GM21717 (cell line): ENCODE data around the gene SRSF10.
"Not testable (repeated sequence)": the region's sequence is repeated elsewhere in the genome, so short reads cannot be mapped to it uniquely, and the experiment has no call there.

Experiments used
- ATAC-seq: cut with Tn5 transposase; IDR thresholded peaks from one replicate; pipeline ENCODE4 v1.9.1; 2021; ENCODE audit warnings: mild to moderate bottlenecking, moderate library complexity; ENCODE audit not compliant: unreplicated experiment

Gene SRSF10

DNA sequence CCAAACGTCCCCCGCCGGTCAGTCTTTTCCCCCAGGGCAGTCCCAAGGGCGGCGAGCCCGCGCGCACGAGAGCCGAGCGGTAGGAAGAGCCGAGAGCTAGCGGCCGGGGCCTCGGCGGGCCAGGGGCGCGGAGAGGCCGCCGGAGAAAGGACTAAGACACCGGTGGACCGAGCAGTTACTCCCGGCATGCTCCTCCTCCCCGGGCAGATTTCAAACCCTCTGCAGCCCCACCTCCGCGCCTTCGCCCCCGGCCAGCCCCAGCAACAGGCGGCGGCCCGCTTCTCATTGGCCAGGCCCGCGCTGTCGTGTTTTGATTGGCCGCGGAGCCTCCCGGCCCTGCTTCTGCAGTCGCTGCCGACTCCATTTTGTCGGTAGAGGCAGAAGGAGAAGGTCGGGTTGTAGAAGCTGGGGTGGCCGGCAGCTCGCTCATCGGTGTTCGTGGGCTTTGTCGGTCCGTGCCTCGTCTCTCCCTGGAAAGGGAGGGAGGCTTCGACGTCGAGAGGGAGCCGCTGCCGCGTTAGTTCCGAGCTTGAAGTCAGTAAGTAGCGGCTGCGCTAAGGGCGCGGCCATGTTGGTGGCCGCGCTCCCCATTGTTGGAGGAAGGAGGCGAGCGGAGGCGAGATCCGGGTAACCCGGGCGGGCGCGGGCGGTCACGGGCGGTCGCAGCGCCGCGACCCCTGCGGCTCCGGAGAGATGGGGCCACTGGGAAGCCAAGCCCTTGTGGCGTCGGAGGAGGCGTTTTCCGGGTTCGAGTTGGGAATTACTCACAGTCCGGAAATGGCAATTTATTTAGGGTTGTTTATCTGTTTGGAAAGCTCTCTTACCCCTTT is 20.5 kb downstream of the SRSF10 start, which contains the start of gene PNRC2:
Gene PNRC2 (plus strand): TSS at position 368 of the 830 bp plus-strand sequence. CDS start 1,630 bp downstream, outside the sequence.
- peak; percentile 70 for ATAC-seq

DNA sequence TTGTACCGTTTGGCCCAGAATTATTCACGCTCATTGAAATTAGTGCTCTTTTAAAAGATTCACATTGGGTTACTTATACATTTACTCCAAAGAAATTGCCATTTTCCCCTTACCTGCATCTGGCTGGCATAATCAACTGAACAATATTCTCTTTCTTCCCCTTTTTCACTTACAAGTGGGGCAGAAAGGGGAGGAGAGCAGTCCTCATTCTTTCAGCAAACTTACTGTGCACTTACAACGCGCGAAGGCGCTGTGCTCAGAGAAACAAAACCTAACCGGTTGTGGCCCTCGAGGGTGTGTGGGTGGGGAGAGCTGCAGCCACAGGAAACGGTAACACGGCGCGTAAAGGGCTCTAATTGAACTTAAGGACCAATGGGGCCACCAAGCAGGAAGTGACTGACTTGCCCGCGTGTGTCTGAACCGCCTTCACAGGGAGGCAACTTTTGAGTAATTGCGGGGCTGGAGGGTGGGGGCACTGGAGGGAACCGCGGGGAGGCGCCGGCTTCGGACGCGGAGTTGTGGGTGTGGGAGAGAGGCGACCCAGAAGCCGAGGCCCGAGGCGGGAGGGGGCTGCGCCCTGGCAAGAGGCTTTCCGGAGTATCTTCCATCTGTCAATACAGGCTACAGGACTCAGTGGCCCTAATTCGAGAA is 21.2 kb downstream of the SRSF10 start:
- peak; percentile 46 for ATAC-seq

DNA sequence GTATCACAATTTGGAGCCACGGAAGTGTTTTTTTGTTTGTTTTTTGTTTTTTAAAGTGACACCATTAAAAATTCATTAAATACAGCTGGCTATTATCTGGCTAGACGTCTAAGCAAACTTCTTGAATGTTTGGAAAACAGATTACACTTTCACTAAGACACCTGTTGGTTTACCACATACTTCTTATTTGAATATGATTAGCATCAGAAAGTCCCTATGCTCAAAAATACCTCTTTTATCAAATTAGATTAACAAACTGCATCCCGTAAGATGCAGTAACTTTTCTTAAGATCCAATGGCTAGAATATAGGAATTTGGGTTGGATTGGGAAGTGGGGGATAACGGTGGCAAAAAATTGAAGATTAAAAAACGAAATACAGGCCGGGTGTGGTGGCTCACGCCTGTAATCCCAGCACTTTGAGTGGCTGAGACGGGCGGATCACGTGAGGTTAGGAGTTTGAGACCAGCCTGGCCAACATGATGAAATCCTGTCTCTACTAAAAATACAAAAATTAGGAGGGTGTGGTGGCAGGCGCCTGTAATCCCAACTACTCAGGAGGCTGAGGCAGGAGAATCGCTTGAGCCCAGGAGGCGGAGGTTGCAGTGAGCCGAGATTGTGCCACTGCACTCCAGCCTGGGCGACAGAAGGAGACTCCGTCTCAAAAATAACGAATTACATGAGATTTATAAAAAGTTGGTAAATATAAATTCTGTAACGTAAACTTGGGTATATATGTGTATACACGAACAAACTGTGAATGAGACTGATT is 21.9 kb downstream of the SRSF10 start:
- not testable (repeated sequence) for ATAC-seq

DNA sequence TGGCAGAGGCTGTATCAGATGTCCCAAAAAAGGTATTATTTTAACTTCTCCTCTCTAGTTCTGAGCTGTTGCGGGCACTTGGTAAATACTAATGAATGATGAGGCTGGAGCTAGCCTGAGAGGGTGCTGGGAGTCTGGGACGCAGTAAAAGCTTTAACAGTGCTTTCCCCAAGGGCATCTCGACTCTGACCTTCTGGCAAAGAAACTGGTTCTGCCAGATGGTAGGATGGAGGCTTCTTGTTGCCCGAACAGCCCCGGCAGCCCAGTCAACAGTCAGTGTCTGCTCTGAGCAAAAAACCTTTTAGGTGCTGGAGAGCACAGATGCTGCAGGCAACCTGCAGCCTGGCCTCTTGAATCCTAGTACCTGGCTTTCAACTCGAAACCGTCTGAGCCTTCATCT is 23.0 kb downstream of the SRSF10 start:
- no peak for ATAC-seq

DNA sequence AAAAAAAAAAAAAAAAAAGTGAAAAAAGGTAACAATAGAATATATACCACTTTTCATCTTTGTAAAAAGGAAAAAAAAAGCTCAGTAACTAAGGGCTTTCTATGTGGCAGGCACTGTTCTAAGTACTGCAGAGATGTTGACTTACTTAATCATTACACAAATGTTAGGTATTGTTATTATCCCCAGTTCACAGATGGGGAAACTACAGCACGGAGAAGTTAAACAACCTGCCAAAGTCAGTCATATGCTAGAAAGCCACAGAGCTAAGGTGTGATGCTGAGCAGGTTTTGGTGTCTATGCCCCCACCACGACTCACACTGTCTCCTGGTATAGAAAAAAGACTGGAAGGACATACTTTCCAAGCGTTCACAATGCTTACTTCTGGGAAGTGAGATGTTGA is 27.1 kb downstream of the SRSF10 start:
- no peak for ATAC-seq

DNA sequence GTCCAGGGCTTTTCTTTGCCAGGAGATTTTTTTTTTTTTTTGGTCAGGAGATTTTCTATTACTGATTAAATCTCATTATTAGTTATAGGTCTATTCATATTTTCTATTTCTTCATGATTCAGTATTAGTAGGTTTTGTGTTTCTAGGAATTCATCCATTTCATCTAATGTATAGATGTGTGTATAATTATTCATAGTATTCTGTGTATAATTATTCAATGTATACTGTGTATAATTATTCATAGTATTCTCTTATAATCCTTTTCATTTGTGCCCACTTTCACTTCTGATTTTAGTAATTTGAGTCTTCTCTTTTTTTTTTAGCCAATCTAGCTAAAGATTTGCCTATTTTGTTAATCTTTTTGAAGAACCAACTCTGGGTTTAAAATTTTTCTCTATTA is 32.8 kb downstream of the SRSF10 start:
- ATAC-seq, result no peak

DNA sequence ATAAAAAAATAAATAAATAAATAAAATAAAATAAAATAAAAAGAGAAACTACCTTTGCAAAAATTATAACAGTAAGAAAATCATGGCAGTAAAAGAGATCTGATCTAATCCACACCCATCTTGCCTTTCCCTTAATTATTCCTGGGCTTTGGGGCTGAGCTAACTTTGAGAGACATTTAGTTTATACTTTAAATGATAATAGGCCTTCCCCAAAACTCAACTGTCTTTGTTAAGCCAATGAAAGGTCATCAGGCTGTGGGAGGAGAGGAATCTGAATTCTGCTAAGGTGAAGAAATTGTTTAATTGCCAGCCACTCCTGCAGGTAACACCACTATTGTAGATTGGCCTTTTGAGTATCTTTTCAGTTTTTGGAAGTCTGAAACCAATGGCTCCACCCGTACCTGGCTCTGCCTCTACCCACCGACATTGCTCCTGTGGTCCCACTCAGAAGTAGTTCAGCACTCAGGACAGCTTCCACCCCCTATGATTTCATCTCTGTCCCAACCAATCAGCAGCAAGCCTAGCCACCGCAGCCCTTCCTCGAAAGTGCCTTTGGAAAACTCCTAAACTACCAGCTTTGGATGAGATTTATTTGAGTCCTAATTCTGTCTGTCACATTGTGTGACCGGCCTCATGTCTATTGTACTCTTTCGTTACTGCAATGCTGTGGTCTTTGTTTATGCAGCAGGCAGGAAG is 43.5 kb downstream of the SRSF10 start:
- ATAC-seq, result no peak

DNA sequence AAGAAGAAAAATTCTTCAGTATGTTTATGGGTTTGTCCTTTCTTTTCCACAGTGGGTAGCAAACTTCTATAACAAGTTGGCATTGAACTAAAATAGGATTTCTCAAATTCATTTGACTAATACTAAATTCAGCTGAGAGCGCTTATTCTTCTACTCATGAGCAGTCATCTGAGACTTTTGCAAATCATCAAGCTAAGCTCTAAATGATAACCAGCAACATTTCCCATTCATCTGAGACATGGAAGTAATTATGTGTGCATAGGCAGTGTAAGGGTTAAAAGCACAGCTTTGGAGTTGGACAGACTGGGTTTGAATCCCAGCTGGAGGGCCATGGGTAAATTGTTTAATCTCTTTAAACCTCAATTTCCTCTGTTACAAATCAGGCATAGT is 48.6 kb downstream of the SRSF10 start:
- no peak for ATAC-seq

DNA sequence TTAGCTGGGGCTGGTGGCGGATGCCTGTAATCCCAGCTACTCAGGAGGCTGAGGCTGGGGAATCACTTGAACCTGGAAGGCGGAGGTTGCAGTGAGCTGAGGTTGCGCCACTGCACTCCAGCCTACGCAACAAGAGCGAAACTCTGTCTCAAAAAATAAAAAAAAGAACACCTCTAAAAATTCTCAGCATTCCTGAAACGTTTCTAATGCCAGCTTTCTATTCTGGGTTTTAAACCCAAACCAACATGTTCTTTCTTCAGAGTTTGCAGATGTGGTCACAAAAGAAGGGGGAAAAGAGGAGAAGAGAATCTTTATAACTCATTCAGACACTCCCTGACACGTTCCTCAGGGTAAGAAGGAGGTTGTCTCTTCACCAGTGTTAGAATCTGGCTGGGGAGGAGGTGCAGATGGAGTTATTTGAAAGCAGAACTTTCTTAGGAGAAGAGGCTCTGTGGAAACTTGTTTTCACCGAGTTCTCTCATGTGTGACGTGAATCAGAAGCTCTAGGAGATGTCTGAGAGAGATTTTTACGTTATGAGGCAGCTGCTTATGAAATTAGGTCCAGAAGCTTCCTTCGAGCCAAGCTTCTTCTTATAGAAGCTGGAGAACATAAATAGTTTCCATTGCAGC is 49.2 kb downstream of the SRSF10 start:
- ATAC-seq, result no peak

DNA sequence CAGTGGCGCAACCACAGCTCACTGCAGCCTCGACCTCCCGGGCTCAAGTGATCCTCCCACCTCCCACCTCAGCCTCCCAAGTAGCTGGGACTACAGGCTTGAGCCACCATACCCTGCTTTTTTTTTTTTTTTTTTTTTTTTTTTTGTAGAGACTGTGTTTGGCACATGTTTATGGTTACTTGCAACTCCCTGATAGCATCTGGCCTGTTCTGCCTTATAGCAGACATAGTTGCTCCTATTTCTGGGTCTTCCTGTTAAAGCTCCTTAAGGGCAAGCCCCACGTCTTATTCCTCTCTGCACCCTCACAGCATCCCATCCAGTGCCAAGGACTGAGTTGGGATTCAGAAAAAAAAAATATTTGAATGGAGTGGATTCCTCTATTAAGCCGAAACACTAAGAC is 49.9 kb downstream of the SRSF10 start:
- ATAC-seq, result no peak

DNA sequence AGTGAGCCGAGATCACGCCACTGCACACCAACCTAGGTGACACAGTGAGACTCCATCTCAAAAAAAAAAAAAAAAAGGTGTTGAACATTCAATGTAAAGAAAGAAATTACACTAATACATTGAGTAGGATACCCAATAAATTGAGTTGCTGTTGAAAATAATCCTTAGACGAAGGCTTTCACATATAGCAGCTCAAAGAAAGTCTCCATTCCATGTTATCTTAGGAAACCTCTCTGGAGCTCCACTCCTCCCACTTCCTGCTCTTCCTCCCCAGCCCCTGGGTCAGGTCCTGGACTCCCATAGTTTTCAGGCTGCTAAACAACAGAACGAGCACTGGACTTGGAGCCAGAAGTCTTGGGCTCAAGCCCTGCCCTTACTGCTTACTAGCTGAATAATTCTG is 51.3 kb downstream of the SRSF10 start:
- ATAC-seq, result no peak

DNA sequence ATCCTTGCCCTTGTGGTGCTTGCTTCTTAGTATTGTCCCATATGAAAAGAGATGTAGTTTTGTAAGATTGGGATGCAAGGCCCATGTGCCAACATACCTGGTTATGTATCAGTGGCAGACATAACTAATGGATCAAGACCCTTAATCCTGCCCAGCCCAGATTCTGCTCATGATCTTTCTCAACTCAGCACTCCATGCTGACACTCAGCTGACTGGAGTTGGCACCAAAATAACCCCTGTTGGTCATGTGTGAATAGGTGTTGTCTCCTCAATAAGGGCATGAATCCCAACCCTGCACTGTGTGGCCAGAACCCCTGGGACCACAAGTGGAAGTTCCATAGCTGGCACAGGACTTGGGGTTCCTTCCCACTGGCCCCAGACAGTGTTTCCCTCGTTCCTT is 53.0 kb downstream of the SRSF10 start:
- no peak for ATAC-seq

DNA sequence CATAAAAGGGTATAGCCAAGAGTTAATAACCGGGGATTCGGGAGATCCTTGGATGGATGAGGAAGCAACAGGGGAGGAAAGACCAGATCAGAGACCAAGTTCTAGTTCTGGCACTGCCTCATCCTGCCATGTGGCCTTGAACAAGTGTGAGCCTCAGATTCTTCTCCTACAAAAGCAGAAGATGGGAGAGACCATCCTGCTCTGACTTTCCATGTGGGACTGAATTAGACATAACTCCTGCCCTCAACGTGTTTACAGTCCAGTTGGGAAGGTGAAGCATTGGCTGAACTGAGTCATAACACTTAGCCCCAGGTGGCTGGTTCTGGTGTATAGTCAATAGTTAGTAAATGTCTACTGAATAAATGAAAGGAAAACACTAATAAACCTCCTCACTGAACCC is 54.8 kb downstream of the SRSF10 start:
- no peak for ATAC-seq

DNA sequence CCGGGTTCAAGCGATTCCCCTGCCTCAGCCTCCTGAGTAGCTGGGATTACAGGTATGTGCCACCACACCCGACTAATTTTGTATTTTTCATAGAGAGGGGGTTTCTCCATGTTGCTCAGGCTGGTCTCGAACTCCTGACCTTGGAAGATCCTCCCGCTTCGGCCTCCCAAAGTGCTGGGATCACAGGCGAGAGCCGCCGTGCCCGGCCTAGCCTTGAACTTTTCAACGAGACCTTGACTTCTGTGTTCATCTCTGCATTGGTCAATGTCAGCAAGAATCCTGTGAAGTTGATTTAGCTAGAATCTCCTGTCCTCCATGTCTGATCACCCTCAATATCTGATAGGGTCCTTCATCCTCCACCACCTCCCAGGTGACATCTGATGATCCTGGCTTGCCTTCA is 55.5 kb downstream of the SRSF10 start:
- ATAC-seq, result no peak

DNA sequence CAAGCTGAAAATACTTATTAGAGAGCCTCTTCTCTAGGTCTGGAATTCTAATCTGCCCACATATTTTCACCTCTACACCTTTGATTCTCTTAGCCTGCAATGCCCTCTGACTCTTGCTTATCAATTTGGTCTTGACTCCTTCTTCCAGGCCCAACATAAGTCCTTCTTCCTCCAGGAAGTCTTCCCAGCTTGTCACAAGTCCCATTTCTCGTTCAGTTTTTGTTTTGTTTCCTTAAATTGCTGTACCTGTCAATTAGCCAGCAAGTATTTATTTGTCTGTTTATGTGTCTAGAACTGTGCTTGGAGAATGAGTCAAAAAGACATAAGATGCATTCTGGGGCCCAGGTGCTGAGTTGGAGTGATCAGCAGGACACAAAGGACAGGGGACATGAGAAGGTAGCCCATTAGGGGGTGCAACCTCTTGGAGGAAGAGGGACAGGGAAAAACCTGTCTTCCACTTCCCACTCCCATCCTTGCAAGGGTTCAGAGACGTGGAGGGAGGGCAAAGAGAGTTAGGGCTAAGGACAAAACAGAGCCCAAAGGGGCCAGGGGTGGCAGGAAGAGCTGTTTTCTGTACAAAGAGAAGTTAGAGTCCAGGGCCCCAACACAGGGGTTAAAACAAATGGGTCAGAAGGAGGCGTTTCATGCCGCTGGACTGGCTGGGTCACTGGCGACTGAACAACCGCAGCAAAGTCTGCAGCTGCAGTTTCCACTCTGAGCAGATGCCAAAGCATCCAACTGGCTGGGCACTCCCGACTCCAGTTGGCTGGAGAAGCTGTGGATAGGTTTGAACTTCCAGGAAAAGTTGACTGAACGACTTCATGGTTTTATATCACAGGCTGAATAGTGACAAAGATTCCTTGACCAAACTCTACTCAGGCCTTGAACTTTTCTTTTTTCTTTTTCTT is 56.3 kb downstream of the SRSF10 start:
- ATAC-seq, result no peak

DNA sequence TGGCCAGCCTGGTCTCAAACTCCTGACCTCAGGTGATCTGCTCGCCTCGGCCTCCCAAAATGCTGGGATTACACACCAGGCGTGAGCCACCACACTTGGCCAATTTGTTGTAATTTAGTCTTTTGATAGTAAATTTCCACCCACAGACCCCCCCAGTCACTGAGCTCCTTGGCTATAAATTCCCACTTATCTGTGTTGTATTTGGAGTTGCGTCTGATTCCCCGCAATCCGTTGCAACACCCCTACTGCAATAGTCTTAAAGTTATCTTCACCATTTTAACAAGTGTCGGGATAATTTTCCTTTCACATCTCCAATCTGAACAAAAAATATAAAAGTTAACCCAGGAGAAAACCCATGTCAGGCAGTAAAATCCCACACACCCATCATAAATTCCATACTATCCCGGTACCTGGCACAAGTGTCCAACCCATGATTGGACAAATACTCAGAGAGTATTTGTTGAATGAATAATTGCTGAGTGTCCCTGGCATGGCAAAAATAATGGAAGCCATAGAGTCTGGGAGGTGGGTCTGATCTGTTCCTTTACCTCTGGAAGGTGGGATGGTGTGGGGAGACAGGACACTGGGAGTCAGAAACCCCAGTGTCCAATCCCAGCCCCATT is 57.7 kb downstream of the SRSF10 start:
- ATAC-seq, result no peak

DNA sequence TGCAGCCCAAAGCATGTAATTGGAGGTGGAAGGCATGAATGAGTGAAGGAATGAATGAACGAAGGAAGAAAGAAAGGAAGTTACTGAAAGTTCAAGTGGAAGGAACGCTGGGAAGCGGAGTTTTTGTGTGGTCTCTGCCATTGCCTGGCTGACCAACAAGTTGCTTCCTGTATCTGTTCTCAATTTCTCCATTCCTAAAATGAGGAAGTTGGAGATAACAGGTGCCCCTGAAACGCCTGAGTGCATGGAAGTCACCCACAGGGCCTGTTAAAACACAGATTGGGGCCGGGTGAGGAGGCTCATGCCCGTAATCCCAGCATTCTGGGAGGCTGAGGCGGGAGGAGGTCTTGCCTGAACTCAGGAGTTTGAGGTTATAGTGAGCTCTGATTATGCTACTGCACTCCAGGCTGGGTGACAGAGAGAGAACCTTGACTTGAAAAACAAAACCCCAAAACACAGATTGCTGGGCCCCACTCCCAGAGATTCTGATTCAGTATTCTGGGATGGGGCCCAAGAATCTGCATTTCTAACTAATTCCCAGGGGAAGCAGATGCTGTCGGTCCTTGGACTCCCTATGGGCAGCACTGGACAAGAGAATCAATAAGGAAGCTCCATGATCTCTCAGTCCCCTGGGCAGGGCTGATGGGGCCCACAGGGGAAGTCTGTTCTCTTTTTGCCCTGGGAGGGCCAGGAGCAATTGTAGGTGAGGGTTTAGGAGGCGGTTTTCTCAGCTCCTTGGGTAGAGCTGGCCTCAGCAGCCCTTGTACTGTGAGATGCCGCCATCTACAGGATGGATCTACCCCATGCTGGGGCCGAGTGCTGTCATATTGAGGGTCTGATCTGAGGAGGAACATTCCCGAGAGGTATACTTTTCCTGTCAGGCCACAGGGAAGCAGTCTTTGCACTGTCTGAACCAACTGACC is 63.7 kb downstream of the SRSF10 start:
- peak; percentile 52 for ATAC-seq

DNA sequence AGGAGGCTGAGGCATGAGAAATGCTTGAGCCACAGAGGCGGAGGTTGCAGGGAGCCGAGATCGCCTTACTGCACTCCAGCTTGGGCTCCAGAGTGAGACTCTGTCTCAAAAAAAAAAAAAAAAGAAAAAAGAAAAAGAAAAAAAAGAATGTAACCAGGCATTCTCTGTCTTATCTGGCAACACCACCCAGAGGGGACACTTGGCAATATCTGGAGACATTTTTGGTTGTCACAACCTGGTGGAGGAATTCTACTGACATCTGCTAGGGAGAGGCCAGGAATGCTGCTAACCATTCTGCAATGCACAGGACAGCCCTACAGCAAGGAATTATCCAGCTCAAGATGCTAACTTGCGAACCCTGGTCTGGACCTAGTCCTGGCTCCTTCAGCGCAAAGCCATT is 64.7 kb downstream of the SRSF10 start:
- ATAC-seq, result no peak
